Suprapubic skin (tissue), 4 donors: ENCODE measurements around the gene NUS1. TPM values are rescaled to one million over a fixed set of nuclear protein-coding genes. Genes with fewer than 3 reads are reported as not detected.
"Not testable (repeated sequence)": the region's sequence is repeated elsewhere in the genome, so short reads cannot be mapped to it uniquely, and the experiment has no call there.

Experiments used
- DNase-seq, 2 donors: peaks; one replicate each; pipeline ENCODE4 v3.0.0-alpha.2; 2019; ENCODE audit warnings: low spot score in 2 of 2
- H3K27ac ChIP-seq: fragments of 200-600 bp; sonication (generic); one replicate; pipeline ENCODE4 v1.5.1; 2019
- H3K27me3 ChIP-seq: fragments of 200-600 bp; sonication (generic); one replicate; pipeline ENCODE4 v1.5.1; 2019
- H3K36me3 ChIP-seq: fragments of 200-600 bp; sonication (generic); one replicate; pipeline ENCODE4 v1.5.1; 2019
- H3K4me1 ChIP-seq: fragments of 200-600 bp; sonication (generic); one replicate; pipeline ENCODE4 v1.5.1; 2019
- H3K4me3 ChIP-seq: fragments of 200-600 bp; sonication (generic); one replicate; pipeline ENCODE4 v1.5.1; 2019; ENCODE audit warnings: mild to moderate bottlenecking
- H3K9me3 ChIP-seq: fragments of 200-600 bp; sonication (generic); one replicate; pipeline ENCODE4 v1.5.1; 2019
- EP300 ChIP-seq: sonication (generic); formaldehyde crosslinking; IDR thresholded peaks from one replicate; pipeline ENCODE4 v1.6.1; 2017; ENCODE audit warnings: antibody characterized with exemption
- POLR2A ChIP-seq, 2 donors: fragments of 450-650 bp; IDR thresholded peaks; one replicate each; pipeline ENCODE4 v1.6.1; 2017; ENCODE audit warnings: antibody characterized with exemption in 2 of 2, mild to moderate bottlenecking in 2 of 2, moderate library complexity in 2 of 2
- POLR2AphosphoS5 ChIP-seq, 3 donors: sonication (generic); formaldehyde crosslinking; IDR thresholded peaks; one replicate each; pipeline ENCODE4 v1.6.1; 2017; ENCODE audit warnings: antibody characterized with exemption in 3 of 3
- WGBS: methylation state at CpG from one replicate; pipeline ENCODE4 v1.1.5; 2018; 5-methylcytosine and 5-hydroxymethylcytosine counted together
- total RNA-seq, 4 donors: library from RNA; depleted of rRNA; stranded (reverse); fragments of >200 nt; gene quantifications; one replicate each; pipeline ENCODE4 v1.1.0, GENCODE V29; 2016
- TF ChIP-seq, protein P1 (sequence below), 2 donors: fragments of 200-600 bp in 1 of 2; fragments of 450-650 bp in 1 of 2; sonication (generic) in 1 of 2; IDR thresholded peaks; one replicate each; pipeline ENCODE4 v1.5.1; 2016 to 2019; ENCODE audit warnings: antibody characterized with exemption in 2 of 2, mild to moderate bottlenecking in 1 of 2, moderate library complexity in 1 of 2

Gene NUS1
- total RNA-seq = 10 to 100 TPM; 13.5 to 17.9 (median 15.2) TPM

DNA sequence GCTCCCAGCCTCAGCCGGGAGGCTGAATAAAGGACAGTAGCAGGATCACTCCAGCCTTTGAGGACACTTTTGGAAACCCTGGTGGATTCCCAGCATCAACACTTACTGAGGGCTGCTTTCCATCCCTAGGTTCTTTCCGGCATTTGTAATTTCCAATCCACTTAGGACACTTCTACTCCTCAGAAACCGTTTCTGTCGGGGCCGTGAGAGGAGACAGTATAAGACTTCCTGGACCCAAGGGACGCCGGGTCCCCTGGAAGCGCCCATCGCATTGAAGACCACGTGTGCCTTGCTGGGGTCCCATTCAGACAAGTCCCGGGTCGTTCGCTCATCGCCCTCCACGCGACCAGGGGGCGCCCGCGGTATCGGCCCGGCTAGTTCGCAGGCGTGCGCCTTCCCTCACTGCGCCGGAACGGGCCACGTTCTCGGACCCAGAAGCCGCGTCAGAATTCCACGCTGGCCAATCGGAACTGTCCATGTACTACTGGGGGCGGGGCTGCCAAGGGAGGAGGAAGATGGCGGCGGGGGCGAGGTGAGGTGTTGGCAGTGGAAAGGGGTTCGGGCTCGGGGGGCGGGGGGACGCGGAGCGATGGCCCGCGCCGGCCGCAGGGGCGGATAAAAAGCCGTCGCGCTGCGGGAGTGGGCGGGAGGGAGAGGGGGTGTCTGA is at the start of gene NUS1:
TSS of gene NUS1 (plus strand) at position 479 of the 667 bp plus-strand sequence. CDS start 202 bp downstream, outside the sequence.
- Histone ChIP-seq H3K27me3 (no peaks in the 10 kb centered on the region), H3K27ac (peak within 1 kb of the TSS; percentile 81), H3K36me3 (no peaks in the 10 kb centered on the region), H3K4me1 (peaks cover 43% of the 10 kb centered on the region), H3K4me3 (peak within 1 kb of the TSS; percentile 77), H3K9me3 (no peaks in the 10 kb centered on the region)
- TF ChIP-seq POLR2AphosphoS5 (IDR thresholded peaks at IDR 0.05) = peak in 2 of 3 donors; percentile 29 to 59
- no peak for TF ChIP-seq EP300
- TF ChIP-seq, protein P1, sequence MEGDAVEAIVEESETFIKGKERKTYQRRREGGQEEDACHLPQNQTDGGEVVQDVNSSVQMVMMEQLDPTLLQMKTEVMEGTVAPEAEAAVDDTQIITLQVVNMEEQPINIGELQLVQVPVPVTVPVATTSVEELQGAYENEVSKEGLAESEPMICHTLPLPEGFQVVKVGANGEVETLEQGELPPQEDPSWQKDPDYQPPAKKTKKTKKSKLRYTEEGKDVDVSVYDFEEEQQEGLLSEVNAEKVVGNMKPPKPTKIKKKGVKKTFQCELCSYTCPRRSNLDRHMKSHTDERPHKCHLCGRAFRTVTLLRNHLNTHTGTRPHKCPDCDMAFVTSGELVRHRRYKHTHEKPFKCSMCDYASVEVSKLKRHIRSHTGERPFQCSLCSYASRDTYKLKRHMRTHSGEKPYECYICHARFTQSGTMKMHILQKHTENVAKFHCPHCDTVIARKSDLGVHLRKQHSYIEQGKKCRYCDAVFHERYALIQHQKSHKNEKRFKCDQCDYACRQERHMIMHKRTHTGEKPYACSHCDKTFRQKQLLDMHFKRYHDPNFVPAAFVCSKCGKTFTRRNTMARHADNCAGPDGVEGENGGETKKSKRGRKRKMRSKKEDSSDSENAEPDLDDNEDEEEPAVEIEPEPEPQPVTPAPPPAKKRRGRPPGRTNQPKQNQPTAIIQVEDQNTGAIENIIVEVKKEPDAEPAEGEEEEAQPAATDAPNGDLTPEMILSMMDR (IDR thresholded peaks at IDR 0.05) = peak; percentile 31 to 70
- 0% methylated on average over 27 of the region's 53 CpGs for WGBS
- peak; percentile 98 to 99 for DNase-seq

DNA sequence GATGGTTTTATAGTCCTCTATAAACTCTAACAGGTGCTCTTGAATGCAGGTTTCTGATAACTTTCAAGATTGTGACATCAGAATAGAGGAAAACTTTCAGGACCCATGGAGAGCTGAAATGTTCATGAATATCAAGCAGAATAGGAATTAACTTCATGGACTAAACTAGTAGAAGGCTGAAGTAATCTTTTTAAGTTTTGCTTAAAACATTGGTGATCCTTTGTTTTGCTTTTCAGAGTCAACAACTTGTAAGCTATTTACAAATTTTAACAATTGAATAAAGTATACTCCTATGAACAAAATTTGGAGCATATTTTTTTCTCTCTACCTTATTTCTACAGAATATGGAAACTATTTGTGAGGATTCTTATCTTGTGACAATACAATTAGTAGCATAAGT is 47.7 kb upstream of the NUS1 start:
- no peak overlapping the region for H3K4me3 ChIP-seq
- no peaks in the 10 kb centered on the region for H3K27me3 ChIP-seq
- no peak for TF ChIP-seq POLR2A (IDR thresholded peaks at IDR 0.05)
- H3K4me1 ChIP-seq = no peaks in the 10 kb centered on the region
- no peaks in the 10 kb centered on the region for H3K36me3 ChIP-seq
- no peak for DNase-seq
- H3K9me3 ChIP-seq = peaks cover 4% of the 10 kb centered on the region
- H3K27ac ChIP-seq = no peak overlapping the region

DNA sequence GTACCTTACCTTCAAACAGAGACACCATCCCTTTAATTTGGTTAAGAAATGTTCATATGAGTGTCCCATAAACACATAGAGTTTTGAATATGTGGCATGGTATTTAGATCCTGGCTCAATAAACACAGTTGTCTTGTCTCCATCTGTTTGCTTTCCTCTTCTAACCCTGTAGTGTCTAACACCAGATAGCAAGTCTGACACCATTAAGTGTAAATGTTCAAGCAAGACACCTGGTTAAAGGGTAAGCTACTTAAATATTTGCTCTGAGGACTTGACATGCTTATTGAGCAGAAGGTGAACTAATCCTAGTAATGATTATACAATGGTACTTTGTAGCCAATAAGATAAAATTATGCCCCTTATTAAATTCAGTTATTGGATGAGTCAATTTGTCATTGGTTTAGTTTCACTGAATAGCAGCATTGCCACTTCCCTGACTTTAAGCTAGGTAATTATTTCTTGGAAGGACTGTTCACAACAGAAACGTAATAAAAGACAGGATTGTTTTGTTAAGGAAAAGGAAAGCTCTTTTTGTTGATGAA is 46.1 kb upstream of the NUS1 start:
- Histone ChIP-seq H3K4me1 (no peaks in the 10 kb centered on the region), H3K27me3 (no peaks in the 10 kb centered on the region), H3K9me3 (peaks cover 2% of the 10 kb centered on the region), H3K27ac (no peak overlapping the region), H3K36me3 (no peaks in the 10 kb centered on the region), H3K4me3 (no peak overlapping the region)
- TF ChIP-seq POLR2AphosphoS5 (IDR thresholded peaks at IDR 0.05) = no peak
- TF ChIP-seq, protein P1 (IDR thresholded peaks at IDR 0.05) = no peak
- TF ChIP-seq EP300 = no peak
- TF ChIP-seq POLR2A (IDR thresholded peaks at IDR 0.05) = no peak
- DNase-seq = no peak
- WGBS = 76% methylated on average over 1 of the region's 1 CpG

DNA sequence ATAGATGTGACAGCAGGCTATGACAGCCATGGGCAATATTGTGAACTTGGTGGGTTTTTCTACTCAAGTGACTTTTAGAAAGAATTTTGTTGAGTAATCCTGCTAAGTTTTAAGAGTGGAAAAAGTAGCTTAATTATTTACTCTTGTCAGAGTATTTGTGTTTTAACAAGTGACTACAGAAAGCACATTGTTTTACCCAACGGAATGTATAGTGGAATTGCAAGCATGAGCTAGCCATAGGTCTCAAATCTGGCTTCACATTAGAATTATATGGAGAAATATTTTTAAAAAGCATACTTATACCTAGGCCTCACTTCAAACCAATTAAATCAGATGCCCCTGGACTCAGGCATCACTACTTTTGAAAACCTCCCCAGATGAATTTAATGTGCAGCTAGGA is 37.5 kb upstream of the NUS1 start:
- Histone ChIP-seq H3K36me3 (no peaks in the 10 kb centered on the region), H3K9me3 (peaks cover 9% of the 10 kb centered on the region), H3K27ac (no peak overlapping the region), H3K27me3 (no peaks in the 10 kb centered on the region), H3K4me1 (no peaks in the 10 kb centered on the region), H3K4me3 (no peak overlapping the region)
- TF ChIP-seq POLR2AphosphoS5 (IDR thresholded peaks at IDR 0.05) = no peak
- TF ChIP-seq POLR2A (IDR thresholded peaks at IDR 0.05) = no peak
- TF ChIP-seq EP300 = no peak
- TF ChIP-seq, protein P1 (IDR thresholded peaks at IDR 0.05) = no peak
- whole genome bisulfite sequencing = 63% methylated on average over 1 of the region's 1 CpG
- DNase-seq = no peak

DNA sequence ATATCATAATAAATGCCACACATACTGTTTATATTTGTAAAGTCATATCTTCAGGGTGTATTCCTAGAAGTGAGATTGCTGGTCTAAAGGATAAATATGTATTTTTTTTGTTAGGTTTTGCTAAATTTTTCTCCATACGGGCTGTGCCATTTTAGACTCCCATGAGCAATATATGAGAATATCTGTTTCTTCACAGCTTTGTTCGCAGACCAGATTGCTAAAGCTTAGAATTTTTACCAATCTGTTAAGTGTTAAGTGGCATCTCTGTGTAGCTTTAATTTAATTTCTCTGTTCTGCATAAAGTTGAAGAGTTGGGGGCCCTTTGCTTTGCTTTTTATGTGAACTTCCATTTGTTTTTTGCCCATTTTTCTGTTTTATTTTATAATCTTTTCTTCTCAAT is 32.3 kb upstream of the NUS1 start:
- no peak overlapping the region for H3K27ac ChIP-seq
- no peaks in the 10 kb centered on the region for H3K27me3 ChIP-seq
- peaks cover 4% of the 10 kb centered on the region for H3K9me3 ChIP-seq
- no peaks in the 10 kb centered on the region for H3K4me1 ChIP-seq
- no peak for DNase-seq
- WGBS = 93% methylated on average over 2 of the region's 2 CpGs
- no peak overlapping the region for H3K4me3 ChIP-seq
- TF ChIP-seq POLR2A (IDR thresholded peaks at IDR 0.05) (no peak), EP300 (no peak), POLR2AphosphoS5 (IDR thresholded peaks at IDR 0.05) (no peak)
- TF ChIP-seq, protein P1 (IDR thresholded peaks at IDR 0.05) = no peak
- no peaks in the 10 kb centered on the region for H3K36me3 ChIP-seq

DNA sequence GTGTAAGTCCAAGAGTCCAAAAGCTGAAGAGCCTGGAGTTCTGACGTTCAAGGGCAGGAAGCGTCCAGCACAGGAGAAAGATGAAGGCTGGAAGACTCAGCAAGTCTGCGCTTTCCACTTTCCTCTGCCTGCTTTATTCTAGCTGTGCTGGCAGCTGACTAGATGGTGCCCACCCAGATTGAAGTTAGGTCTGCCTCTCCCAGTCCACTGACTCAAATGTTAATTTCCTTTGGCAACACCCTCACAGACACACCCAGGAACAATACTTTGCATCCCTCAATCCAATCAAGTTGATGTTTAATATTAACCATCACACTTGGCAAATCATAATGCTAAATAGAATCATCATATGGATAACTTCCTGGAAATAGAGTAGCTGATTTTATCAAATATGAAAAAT is 23.3 kb upstream of the NUS1 start:
- not testable (repeated sequence) for H3K9me3 ChIP-seq, H3K27me3 ChIP-seq, H3K36me3 ChIP-seq, H3K4me1 ChIP-seq, H3K4me3 ChIP-seq, H3K27ac ChIP-seq, DNase-seq
- WGBS = 78% methylated on average over 3 of the region's 3 CpGs
